Measurements from ENCODE around the gene GRM6.

The GRM6 gene

DNA sequence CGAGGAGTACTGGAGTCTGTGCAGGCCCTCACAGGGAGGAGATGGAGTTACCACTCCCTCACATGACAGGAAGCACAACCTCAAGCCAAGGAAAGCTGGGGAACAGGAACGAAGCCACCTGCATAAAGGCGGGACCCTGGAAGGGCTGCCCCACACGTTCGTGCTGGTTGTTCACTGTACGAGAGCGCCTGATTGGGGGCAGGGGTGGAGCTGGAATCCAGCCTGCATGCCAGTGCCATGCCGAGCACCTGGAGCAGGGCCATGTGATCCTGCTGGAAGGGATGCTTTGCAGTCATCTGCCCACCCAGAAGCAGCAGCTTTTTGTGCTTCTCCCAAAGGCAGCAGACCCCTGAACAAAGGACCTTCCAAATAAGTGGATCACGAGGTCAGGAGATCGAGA is 11.4 kb downstream of the GRM6 start:
- DNase-seq: no peak

DNA sequence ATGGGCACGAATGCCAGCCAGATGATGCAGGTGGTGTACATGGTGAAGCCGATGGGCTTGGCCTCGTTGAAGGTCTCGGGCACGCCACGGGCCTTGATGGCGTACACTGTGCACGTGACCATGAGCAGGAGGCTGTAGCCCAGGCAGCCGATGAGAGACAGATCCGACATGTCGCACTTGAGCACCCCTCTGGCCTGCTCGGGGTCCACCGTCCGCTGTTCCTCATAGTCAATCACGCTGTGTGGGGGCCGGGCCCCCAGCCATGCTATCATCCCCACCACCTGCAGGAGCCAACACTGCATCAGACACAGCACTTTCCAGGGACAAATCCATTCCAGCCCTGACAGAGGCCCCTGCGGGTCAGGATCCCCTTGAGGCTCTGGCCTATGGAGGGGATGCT is 12.2 kb downstream of the GRM6 start:
- no peak for DNase-seq

DNA sequence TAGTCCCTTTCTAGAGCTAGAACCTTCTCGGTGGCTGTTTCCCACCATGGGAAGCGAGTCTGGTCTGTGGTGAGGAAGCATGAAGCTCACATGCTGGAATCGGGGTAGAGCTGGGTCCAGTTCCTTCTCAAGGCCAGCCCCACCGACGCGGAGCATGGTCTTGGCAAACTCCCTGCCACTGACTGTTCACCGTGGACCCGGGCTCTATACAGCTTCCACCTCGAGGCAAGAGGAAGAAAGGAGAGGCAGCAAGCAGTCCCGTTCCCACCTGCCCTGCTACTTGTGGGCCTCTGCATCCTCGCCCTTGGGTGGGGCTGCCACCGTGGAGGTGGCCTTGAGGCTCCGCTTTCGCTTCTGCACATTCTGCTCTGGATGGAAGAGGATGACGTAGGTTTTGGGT is 13.7 kb downstream of the GRM6 start:
- no peak for DNase-seq

DNA sequence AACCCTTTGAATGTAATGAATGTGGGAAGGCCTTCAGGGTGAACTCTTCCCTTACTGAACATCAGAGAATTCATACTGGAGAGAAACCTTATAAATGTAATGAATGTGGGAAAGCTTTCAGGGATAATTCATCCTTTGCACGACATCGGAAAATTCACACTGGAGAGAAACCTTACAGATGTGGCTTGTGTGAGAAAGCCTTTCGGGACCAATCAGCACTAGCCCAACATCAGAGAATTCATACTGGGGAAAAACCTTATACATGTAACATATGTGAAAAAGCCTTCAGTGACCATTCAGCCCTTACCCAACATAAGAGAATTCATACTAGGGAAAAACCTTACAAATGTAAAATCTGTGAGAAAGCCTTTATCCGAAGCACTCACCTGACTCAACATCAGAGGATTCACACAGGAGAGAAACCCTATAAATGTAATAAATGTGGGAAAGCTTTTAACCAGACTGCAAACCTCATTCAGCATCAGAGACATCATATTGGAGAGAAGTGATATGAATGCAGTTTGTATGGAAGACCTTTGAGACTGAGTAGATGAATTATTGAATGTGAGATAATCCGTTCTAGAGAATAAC is 29.6 kb downstream of the GRM6 start:
- DNase-seq: no peak

DNA sequence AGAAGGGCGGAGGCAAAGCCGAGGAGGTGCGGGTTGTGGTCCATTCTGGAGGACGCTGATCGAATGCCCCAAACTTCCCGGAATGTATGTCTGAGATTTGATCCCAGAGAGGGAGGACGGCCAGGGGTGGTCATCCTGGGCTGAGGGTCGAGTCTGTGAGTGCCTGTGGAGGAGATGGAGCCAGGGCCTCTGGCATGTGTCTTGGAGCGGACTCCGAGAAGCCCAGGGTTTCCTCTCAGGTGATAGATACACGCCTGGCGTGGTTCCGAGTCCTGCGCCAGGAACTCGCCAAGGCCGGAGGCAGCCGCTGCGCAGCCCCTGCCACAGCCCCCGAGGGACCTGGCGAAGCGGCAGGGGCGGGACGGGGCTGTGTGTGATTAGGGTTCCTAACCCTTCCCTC is 53.8 kb downstream of the GRM6 start:
- DNase-seq: no peak

DNA sequence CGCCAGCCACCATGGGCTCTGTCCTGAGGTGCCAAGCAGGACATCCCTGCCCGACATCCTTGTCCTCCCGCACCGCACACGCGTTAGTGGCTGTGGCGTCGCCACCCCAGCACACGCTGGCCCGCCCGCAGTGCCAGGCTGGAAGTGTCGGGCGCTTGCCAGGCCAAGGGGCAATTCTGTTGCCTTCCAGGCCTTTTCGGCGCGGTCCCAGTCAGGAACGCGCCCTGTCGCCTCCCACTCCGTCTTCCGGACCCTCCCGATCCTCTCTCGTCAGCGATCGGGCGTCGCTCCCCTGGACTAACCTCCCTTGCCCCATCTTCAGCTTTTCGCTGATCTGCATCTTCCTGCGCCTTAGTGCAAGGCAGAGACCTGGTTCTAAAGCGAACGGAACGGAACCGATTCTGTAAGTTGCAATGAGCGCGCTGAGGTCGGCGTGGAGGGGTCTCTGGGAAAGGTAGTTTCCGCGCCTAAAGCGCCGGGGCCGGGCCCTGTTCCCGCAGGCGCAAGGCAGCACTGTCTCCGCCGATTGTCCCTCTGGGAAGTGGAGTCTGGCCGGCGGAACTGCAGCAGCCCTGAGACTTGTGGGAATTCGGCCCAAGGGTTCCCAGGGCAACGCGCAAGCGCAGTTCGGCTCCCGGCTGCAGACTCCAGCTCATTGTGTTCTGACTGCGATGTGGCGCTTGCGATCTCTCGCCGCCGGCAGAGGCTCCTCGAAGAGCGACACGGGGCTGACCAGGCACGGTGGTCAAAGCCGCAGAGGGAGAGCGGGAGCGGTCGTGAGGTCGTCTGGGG is 54.4 kb downstream of the GRM6 start, which contains the start of gene ZNF454:
Gene ZNF454 (plus strand): TSS at position 630 of the 792 bp plus-strand sequence. CDS start 1,594 bp downstream, outside the sequence.
- no peak for DNase-seq

DNA sequence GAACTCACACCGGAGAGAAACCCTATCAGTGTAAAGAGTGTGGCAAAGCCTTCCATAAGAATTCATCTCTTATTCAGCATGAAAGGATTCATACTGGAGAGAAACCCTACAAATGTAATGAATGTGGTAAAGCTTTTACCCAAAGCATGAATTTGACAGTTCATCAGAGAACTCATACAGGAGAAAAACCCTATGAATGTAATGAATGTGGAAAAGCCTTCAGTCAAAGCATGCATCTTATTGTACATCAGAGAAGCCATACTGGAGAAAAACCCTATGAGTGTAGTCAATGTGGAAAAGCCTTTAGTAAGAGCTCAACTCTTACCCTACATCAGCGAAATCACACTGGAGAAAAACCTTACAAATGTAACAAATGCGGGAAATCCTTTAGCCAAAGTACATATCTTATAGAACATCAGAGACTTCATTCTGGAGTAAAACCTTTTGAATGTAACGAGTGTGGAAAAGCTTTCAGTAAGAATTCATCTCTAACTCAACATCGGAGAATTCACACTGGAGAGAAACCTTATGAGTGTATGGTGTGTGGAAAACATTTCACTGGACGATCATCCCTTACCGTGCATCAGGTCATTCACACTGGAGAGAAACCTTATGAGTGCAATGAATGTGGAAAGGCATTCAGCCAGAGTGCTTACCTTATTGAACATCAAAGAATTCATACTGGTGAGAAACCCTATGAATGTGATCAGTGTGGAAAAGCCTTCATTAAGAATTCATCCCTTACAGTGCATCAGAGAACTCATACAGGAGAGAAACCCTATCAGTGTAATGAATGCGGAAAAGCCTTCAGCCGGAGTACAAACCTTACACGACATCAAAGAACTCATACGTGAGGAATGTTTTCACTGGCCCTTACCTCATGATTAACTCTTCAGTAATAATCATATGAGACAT is 63.0 kb downstream of the GRM6 start:
- DNase-seq: no peak

All from CD4-positive, alpha-beta T cell treated with Interferon gamma for 1 hour (primary cell).